ENCODE data around the gene WNT3A.

The WNT3A gene

DNA sequence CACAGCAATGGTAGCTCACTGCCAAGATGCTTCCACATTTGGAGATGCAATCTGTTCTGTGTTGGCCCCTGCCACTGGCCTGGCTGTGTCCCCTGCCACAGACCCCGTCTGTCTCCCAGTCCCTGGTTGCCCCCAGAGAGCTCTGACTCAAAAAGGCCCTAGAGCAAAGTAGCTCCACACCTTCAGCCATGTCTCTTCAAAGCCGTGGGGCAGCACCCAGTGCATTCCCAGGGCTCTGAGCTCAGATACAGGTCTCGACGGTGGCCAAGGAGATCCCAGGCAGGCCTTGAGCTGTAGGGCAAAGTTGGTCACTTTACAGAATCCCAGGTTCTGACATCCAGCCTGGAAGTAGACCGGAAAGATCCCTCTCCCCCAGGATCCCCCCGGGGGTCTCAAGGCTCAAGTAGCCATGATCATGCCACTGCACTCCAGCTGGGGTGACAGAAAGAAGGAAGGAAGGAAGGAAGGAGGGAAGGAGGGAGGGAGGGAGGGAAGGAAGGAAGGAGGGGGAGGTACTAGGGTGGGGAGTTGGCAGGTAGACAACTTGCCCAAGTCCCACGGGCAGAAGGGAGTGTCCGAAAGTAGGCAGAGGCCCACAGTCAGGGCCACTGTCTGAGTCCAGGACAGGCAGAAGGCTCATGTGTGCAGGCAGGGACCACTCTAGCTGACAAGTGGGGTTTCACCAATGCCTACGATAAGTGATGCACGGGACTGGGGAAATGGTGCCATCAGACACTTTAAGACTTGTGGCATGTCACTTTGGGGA lies 71.0 kb downstream of the WNT3A start:
- ChIA-PET CTCF (interaction anchor here (1.8 kb wide), 1 partner anchor 78 kb away, joined by 6 read pairs; no protein-coding TSS in a partner anchor), POLR2A (interaction anchor here (0.6 kb wide), 1 partner anchor 413 kb away, joined by 3 read pairs; no protein-coding TSS in a partner anchor)
- DNase-seq (ENCODE audit: extremely low spot score): no peak
- TF ChIP-seq, protein P1, sequence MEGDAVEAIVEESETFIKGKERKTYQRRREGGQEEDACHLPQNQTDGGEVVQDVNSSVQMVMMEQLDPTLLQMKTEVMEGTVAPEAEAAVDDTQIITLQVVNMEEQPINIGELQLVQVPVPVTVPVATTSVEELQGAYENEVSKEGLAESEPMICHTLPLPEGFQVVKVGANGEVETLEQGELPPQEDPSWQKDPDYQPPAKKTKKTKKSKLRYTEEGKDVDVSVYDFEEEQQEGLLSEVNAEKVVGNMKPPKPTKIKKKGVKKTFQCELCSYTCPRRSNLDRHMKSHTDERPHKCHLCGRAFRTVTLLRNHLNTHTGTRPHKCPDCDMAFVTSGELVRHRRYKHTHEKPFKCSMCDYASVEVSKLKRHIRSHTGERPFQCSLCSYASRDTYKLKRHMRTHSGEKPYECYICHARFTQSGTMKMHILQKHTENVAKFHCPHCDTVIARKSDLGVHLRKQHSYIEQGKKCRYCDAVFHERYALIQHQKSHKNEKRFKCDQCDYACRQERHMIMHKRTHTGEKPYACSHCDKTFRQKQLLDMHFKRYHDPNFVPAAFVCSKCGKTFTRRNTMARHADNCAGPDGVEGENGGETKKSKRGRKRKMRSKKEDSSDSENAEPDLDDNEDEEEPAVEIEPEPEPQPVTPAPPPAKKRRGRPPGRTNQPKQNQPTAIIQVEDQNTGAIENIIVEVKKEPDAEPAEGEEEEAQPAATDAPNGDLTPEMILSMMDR (IDR thresholded peaks at IDR 0.05; ENCODE audit: control extremely low read depth, extremely low read depth, low read depth, missing control alignments): no peak

DNA sequence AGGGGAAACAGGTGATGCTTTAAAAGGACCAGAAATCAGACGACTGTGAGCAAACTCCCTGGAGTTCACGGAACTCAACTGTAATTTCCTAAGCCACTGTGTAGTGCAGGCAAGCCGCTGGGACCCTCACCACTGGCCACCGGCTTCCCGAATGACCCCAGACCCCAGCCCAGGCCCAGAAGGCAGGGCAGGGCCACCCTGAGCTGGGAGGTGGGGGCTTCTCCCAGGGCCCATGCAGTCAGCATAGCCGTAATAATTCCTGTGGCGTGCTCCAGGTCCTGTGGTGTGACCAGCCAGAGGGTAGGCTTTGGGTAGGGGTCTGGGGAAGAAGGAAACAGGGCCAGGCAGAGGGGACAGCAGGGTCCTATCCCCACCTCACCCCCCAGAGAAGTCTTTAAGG lies 72.2 kb downstream of the WNT3A start:
- ChIA-PET CTCF (interaction anchor here (1.3 to 1.4 kb wide), 2 partner anchors 11 to 52 kb away, joined by 3 to 4 read pairs; no protein-coding TSS in a partner anchor), POLR2A (no interaction called here)
- no peak for DNase-seq (ENCODE audit: extremely low spot score)
- TF ChIP-seq, protein P1 (IDR thresholded peaks at IDR 0.05; ENCODE audit: control extremely low read depth, extremely low read depth, low read depth, missing control alignments): no peak

DNA sequence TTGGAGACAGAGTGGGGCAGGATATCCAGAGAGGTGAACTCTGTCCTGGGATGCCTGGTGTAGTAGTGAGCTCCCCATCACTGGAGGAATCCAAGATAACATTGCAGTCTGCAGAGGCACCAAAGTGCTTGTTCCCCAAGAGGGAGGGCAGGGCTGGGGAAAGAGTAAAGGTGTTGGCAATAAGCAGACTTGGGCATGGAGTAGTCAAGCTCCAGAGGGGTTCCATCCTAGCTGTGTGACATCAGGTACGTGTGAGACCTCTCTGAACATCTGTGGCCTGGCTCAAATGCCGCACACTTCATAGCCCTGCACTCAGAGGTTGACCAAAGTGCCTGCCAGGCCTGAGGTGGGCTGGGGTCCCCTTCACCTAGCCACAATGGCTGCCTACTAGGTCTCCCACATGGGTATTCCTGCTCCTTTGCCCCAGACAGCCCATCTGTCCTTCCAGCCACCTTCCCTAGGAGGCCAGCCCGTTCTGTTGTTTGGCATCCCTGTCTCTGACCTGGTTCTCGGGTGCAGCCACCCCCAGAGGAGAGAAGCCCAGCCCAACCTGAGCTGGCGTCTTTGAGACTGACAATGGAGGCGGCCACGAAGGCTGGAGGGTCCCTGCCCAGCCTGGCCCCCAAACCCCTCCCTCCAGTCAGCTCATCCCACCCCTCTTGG lies 72.9 kb downstream of the WNT3A start:
- ChIA-PET POLR2A (interaction anchor here (0.5 kb wide), 1 partner anchor 1340 kb away, joined by 3 read pairs; no protein-coding TSS in a partner anchor), CTCF (interaction anchor here (1.3 to 1.4 kb wide), 2 partner anchors 11 to 51 kb away, joined by 3 to 4 read pairs; no protein-coding TSS in a partner anchor)
- TF ChIP-seq, protein P1 (IDR thresholded peaks at IDR 0.05; ENCODE audit: control extremely low read depth, extremely low read depth, low read depth, missing control alignments): no peak
- no peak for DNase-seq (ENCODE audit: extremely low spot score)

DNA sequence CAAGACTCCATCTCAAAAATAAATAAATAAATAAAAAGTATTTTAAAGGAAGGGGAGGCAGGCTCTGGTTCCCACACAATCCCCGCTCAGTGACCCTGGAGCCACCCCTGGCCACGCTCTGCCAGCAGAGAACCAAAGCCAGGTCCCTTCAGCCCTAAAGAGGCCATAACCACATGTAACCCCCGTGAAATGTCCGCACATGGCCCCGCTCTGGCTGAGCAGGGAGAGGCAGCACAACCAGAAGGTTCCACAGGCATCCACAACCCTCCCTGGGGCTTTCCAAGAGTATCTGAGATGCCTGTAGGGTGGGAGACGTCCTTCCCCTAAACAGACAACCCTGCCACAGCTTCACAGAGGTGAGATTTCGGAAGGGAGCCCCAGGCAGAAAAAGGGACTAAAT lies 74.3 kb downstream of the WNT3A start:
- no peak for DNase-seq (ENCODE audit: extremely low spot score)
- CTCF ChIA-PET: no interaction called here
- TF ChIP-seq, protein P1 (IDR thresholded peaks at IDR 0.05; ENCODE audit: control extremely low read depth, extremely low read depth, low read depth, missing control alignments): no peak
- POLR2A ChIA-PET: interaction anchor here (1.2 to 1.4 kb wide), 2 partner anchors 10 to 25 kb away, joined by 4 to 5 read pairs; no protein-coding TSS in a partner anchor

DNA sequence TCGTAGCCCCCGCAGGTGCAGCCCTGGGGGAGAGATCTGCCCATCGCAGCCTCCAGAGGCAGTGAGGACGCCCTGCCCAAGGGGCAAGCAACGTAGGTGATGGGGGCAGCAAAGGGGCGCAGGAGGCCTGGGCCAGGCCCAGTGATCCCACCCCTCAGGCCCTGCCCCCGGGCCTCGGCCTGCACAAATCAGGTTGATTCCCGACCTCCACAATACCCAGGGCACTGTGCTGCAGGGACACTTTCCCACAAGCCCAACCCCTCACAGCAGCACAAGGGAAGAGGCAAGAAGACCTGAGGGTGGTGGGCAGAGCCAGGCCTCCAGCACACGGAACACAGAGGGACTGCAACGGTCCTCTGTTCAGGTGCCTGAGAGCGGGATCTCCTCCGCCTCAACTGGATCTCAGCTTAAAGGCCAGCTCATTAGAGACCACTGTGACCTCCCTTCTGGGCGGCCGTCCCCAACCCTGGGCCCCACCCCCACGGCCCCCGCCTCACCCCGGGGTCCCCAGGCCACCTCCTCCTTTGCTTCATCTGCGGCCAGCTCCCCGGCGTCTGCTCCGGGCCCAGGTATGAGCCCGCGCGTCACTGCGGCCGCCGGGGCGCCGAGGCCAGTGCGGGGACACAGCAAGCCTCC lies 74.9 kb downstream of the WNT3A start:
- POLR2A ChIA-PET: interaction anchor here (0.6 to 2.1 kb wide), 4 partner anchors 10 to 84 kb away, joined by 4 to 5 read pairs (median 4); partner anchors contain the start of gene IBA57

More for the DNA sequence above, 74.9 kb downstream of the WNT3A start:
- TF ChIP-seq, protein P1 (IDR thresholded peaks at IDR 0.05; ENCODE audit: control extremely low read depth, extremely low read depth, low read depth, missing control alignments): no peak
- peak; percentile 49 for DNase-seq (ENCODE audit: extremely low spot score)
- CTCF ChIA-PET: interaction anchor here (1.1 to 1.9 kb wide), 3 partner anchors 17 to 83 kb away, joined by 4 to 6 read pairs (median 5); no protein-coding TSS in a partner anchor

Measured in GM10248 (cell line).